Skin of body (tissue), 2 donors: Measurements from ENCODE around the gene KLHL11. TPM values are rescaled to one million over a fixed set of nuclear protein-coding genes. Genes with fewer than 3 reads are reported as not detected.

ENCODE experiments used
- DNase-seq: peaks from one replicate; lab custom pipeline; 2025; lab: John Stamatoyannopoulos, UW
- total RNA-seq: library from RNA; depleted of rRNA; stranded (reverse); fragments of >200 nt; gene quantifications from one replicate; pipeline ENCODE4 v1.2.3, GENCODE V29; 2014

KLHL11 gene, protein sequence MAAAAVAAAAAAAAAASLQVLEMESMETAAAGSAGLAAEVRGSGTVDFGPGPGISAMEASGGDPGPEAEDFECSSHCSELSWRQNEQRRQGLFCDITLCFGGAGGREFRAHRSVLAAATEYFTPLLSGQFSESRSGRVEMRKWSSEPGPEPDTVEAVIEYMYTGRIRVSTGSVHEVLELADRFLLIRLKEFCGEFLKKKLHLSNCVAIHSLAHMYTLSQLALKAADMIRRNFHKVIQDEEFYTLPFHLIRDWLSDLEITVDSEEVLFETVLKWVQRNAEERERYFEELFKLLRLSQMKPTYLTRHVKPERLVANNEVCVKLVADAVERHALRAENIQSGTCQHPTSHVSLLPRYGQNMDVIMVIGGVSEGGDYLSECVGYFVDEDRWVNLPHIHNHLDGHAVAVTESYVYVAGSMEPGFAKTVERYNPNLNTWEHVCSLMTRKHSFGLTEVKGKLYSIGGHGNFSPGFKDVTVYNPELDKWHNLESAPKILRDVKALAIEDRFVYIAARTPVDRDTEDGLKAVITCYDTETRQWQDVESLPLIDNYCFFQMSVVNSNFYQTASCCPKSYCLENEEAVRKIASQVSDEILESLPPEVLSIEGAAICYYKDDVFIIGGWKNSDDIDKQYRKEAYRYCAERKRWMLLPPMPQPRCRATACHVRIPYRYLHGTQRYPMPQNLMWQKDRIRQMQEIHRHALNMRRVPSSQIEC
- 25.8 TPM for total RNA-seq

DNA sequence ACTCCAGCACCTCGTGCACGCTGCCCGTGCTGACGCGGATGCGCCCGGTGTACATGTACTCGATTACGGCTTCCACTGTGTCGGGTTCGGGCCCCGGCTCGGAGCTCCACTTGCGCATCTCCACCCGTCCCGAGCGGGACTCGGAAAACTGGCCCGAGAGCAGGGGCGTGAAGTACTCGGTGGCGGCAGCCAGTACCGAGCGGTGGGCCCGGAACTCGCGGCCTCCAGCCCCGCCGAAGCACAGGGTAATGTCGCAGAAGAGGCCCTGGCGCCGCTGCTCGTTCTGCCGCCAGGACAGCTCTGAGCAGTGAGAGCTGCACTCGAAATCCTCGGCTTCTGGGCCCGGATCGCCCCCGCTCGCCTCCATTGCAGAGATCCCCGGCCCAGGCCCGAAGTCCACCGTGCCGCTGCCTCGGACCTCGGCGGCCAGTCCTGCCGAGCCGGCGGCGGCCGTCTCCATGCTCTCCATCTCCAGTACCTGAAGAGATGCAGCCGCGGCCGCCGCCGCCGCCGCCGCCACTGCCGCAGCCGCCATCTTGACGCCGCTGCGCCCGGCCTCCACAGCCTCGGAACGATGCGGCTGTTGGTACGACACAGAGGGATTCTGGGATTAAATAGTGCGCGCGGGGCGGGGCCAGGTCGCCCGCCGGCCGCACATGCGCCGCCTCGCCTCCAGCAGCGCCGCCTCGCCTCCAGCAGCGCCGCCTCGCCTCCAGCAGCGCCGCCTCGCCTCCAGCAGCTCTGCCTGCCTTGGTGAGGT is at the start of gene KLHL11:
TSS of gene KLHL11 (minus strand) at position 588 of the 760 bp plus-strand sequence. CDS start at position 535, 53 bp downstream.
- DNase-seq = peak; percentile 85

DNA sequence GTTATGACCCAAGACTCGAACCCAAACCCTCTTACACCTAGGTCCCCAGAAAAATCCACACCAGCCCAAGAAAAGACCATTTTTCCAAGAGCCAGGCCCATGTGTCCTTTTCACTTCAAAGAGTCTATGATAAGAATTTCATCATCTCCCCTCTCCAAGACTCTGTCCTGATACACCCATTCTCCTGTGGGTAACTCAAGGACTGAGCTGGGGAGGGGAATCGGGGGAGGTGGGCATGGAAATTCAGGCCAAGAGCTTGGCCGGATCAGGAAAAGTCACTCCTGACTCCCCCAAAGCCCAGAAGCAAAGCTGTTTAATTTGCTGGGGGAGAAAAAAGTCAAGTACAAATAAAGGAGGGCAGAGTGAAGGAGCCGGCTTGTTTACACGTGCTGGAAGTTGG is 49.8 kb upstream of the KLHL11 start:
- DNase-seq = no peak

DNA sequence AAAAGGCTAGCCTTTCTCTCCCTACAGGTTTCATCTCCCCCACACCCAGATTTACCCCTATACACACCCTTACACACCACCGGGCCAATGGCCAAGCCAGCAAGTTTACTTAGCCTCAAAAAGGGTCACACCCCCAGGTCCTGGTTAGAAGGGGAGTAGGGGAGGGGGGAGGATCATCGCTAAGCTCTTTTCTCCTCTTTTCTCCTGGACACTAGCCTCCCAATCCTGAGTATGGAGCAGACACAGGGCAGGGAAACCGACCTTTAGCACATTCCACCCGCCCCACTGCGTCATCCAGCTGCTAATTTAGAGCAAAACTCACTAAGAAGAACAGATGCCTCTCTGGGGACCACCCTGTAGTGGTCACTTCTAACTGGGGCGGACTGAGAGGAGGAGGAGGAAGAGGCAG is 49.1 kb upstream of the KLHL11 start:
- no peak for DNase-seq

DNA sequence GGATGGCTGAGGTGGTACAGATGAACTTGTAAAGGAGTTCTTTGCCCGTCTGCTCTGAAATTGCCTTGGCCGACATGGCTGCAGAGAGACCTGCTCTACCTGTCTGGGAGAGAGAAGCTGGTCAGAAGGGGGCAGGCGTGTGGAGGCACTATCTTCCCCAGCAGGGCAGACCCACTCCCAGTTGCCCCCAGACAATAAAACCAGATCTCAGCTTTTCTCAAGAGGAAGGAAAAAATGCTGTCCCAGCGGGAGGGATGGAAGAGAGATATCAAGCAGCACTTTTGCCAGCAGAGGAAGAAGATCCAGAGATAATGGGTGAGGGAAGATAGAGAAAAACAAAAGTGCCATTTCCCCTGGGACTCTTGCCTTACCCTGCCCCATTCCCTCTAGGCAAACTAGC is 48.6 kb upstream of the KLHL11 start:
- DNase-seq = no peak

DNA sequence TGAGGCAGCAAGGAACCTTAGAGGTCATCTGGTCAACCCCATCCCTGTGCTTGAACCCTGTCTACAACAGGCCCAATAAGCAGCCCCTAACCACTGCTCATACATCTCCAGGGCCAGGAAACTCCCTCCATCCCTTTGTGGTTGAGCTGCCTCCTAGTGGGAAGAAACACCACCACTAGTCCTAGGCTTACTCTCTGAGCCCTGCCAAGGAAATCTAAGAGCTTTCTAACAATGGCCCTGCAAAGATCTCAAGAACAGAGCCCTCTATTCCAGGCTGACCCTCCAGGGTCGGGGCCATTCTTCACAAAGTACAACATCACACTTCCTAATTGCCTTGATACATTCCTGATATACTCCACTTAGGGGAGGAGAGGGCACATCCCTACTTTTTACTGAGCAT is 47.7 kb upstream of the KLHL11 start:
- DNase-seq = no peak

DNA sequence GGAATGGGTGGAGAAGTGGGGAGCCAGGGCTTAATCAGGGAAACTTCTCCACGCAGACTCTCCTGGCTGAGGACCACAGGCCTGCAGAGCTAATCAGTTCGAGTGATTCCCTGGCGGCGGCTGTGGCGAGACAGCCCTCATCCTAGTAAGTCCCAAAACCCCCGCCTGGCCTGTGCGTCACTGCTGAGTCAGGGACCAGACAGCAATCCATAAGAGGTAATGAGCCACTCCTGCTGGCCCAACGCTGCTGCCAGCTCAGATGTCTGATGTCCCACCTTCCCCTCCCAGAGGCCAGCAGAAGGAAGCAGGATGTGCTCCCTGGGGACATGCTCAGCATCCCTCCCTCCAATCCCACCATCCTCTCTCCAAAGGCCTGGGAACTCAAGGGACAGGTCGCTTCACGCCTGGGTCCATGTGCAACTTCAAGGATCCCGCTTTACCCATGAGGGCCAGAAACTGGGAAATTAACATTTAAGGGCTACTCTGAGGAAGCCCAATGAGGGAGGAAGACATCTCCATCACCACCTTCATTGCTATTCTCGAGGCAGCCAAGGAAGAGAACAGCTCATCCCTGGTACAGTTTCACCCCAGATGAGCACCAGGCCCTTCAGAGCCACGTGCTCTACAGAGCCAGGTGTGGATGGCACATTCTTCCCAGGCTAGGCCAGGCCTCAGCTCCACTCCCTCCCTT is 45.6 kb upstream of the KLHL11 start:
- DNase-seq = no peak

DNA sequence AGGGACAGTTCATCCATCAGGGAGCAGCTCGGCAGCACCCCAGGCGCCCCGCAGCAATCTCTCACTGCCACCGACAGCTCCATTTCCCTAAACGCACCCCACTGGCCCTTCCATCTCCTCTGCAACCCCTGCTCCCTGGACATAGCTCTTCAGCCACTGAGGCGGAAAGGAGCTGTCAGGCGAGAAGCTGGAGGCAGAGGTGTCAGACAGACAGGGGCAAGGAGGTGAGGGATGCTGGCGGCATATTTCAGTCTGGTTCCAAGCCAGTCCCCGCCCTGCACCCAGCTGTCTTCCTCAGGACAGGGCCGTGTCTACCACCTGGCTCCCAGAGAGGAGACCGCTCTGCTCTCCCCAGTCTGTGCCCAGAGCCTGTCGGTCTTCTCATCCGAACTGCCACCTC is 43.9 kb upstream of the KLHL11 start:
- DNase-seq = no peak

DNA sequence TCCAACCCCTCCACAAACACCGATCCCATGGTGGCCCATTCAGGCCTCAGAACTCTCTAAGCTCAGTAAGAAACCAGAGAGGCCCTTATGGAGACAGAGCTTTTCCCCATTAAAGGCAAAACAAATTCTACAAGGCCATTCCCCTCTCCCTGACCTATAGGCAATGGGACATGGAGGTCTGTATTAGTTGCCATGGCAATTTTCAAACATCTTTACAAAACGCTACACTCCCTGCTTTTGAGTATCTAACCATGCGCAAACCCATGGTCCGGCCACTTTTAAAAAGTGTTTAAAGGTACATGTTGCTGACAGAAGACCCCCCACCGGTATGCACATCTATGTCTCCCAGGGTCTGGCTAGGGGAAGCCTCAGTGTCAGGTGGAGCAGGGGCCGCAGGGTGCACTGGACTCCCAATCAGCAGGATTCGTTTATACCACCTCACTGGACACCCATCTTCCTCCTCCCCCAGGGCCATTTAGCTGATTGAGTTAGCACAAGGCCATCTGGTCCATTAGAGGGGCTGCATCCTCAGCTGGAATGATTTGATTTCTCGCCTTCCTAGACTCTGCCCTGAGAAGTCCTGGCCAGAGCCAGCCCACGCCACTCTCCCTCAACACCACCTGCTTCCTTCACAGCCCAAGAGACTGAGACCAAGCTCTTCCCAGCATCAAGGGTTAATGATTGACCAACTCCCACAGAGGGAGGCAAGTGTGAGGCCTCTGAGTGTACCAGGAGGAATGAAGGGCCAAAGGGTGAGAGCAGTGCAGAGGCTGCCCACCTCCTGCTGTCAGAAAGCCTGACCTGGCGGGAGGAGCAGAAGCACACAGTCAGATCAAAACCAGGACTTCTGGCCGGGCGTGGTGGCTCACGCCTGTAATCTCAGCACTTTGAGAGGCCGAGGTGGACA is 42.7 kb upstream of the KLHL11 start:
- DNase-seq = no peak

DNA sequence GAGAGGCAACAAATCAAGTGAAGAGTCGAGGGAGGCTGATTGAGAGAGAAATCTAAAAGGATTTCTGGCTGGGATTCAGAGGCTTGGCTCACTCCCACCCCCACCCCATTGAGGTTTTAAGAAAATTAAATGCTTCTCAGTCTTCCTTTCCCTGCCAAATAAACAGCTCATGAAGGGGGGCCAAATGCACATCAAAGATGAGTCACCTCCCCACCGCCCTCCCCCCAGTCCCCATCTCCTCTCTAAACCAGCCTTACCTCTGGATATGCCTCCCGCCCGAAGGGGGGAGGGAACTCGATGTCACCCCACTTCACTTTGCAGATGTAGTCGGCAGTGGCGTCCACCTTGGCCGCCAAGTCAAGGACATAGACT is 41.9 kb upstream of the KLHL11 start:
- DNase-seq = no peak

DNA sequence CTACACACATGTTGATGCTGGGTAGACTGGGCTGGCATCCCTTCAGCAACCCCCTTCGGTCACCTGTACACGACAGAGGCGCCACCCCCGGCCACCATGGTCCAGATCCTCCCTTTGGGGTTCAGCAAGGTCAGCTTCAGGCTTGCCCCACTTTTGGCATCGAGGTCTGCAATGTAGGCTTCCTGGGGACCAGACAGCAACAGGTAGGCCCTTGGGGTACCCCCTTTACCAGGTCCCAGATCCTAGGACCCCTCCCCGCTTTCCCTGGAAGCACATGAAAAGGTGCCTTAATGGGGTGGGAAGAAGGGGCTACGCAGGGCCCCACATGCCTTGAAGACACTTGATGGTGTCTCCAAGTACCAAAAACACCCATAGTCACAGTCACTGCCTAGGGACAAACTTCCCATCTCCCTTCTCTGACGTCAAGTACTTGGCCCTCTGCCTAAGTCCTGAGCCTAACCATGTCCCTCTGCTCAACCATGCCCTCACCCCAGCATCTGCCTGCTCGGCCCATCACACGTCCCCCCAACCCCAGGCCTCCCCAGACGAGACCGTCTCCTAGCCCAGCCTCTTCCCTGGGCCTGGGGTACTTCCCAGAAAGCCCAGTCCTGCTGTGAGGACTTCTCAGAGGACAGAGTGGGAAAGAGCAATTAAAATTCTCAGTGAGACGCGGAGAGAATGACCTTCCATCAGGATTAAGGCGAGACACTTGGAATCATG is 41.4 kb upstream of the KLHL11 start:
- no peak for DNase-seq

DNA sequence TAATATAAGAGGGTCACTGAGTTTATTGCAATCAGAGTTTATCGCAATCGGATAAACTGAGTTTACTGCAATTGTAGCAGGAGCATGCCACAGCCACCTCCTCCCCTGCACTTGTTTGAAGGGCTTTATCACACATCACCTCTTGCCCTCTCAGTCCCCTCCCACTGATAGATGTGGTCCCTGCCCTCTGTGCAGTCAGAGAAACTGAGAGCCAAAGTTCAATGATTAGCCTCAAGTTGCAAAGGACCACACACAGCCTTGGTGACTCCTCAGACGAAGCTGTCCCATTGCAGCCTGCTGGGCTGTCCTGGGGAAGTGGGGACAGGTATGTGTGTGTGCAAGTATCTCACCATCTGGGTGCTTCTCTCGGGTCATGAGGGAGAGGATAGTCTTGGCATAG is 39.9 kb upstream of the KLHL11 start:
- no peak for DNase-seq

DNA sequence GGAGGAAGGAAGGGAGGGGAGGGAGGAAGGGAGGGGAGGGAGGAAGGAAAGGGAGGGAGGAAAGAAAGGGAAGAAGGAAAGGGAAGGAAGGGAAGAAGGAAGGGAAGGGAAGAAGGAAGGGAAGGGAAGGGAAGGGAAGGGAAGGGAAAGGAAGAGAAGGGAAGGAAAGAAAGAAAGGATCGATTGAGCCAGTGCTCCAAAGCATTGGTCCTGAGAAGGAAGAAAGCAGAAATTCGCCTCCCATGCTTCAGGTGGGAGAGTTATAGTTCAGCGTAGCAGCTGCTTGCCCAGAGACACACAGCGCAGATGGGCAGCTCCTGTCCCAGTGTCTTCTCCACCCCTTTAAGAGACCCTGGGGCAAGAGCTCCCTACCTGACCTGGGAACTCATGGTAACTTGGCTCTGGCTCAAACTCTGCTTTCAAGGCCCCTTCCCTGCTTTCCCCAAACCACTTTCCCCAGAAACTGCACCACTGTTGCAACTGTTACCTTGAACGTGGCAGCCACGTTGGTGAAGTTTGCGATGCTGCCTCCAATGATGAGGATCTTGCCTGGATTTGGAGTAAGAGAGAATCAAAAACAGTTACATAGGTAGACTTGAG is 39.1 kb upstream of the KLHL11 start:
- DNase-seq = no peak

DNA sequence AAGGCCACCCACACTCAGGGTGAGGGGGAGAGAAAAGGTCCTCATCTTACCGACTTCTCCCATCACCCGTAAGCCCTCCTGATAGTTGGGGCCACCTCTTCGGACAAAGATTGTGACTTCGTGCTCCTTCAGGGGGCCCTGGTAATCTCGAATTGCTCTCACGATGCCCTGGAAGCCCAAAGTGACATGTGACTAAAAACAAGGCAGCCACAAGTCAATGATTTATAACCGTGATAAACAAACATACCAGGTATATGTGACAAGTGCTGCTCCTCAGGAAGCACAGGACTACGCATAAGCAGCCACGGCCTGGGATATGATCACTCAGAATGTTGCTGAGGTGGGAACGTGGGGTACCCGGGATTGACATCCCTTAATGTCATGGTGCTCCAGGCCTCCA is 36.4 kb upstream of the KLHL11 start:
- DNase-seq = no peak

DNA sequence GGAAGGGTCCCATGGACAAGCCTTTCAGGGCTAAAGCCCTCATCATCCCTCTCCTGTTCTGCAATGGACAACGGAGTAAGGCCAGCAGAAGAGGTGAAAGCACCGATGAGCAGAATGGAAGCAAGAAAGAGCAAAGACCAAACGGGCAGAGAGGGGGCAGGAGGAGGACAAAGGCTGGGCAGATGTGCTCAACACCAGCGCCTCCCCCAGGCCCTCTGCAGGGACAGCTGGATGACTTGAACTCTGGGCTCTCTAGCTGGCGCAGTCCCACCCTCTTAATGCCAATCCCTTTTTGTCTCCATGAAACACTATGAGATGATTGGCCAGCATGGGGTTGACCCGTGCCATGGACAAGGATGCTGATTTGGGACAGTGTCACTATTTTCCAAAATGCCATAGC is 31.5 kb upstream of the KLHL11 start:
- no peak for DNase-seq

DNA sequence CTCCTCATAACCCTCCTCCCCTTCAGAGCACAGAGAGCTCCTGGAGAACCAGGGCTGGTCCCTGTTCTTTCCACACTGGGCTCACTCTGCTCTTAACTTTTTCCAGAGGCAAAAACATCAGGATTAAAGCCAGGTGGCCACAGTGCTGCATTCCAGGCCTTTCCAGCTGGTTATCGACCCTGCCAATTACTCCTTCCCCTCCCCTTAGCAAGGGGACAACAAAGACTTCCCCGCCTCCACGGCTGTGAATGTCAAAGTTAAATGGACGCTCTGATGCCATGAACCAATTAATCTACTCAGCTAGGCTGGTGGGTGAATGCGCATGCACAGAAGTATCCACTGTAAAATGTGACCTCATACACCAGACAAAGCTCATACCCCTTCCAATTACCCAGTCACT is 30.4 kb upstream of the KLHL11 start:
- DNase-seq = peak; percentile 48

DNA sequence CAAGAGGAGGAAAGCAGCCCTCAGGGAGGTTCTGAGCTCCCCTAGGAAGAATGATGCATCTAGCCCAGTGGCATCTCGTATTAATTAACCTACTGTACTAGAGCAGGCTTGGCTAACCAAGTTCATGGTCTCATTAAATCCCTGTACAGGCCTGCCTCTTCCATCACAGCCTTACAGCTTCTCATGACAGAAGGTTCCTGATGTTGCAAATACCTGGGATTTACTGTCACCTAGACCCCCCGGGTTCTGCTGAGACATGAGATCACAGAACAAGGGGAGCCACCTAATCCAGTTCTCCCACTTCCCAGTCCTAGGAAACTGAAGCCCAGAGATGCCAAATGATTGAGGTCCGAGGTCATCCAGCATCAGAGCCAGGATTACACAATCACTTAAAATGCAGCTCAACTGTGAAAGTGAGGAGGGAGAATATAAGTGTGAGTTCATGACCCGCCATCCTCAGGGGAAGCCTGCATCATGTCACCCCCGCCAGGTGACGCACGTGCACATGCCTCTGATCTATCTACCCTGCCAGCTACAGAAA is 29.6 kb upstream of the KLHL11 start:
- DNase-seq = no peak

DNA sequence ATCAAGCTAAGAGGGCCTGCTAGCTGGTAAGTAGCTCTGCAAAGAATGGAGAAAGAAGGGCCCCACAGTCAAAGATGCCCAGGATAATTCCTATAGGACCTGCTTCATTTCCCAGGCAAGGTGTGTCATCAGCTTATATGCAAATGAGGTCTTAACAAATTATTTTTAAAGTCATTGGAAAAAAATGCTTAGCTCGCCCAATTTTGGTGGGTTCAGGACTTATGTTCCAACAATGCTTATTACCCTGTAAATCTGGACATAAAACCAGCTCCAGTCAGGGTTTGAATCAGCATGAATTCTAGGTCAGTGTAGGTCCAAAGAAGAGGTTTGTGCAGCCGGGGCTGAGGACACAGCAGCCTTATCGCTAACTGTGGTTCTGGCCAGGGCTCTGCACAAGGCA is 28.2 kb upstream of the KLHL11 start:
- no peak for DNase-seq

DNA sequence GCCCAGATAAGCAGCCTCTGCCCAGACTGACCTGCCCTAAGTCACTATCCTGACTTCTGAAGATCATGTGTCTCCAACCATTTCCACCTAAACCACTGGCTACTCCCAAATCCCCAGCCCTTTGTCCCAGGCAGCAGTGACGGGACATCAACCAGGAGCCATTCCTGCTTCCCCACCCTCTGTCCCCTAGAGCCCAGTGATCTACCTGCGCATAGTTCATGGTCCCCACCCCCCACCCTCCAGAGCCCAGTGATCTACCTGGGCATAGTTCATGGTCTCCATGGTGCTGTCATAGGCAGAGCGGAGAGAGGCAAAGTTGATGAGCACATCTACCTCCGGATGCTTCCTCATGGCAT is 26.8 kb upstream of the KLHL11 start:
- no peak for DNase-seq
